DMS153 (cell line): Measurements from ENCODE around the gene SERINC2.
A peak's percentile ranks its signal among the peaks of the same experiment; 100 is the strongest.
"Not testable (repeated sequence)": the region's sequence is repeated elsewhere in the genome, so short reads cannot be mapped to it uniquely, and the experiment has no call there.

Experiments used
- DNase-seq: peaks from one replicate; lab custom pipeline; 2025; lab: John Stamatoyannopoulos, UW

SERINC2 gene

GRCh38 chr1:31471452-31472313, 58.7 kb downstream of the SERINC2 start:
- peak; percentile 96 for DNase-seq

- not testable (repeated sequence) for DNase-seq
These were observed 59.3 kb downstream of the SERINC2 start for GRCh38 chr1:31472314-31472651.

- DNase-seq: not testable (repeated sequence)
These were observed 59.7 kb downstream of the SERINC2 start for GRCh38 chr1:31472673-31473072.

- DNase-seq: not testable (repeated sequence)
These were observed 60.5 kb downstream of the SERINC2 start for GRCh38 chr1:31473508-31473907.

GRCh38 chr1:31474567-31474966, 61.6 kb downstream of the SERINC2 start:
- not testable (repeated sequence) for DNase-seq

- peak; percentile 91 for DNase-seq
These were observed 64.2 kb downstream of the SERINC2 start for GRCh38 chr1:31476891-31477846.

- DNase-seq: no peak
These were observed 65.2 kb downstream of the SERINC2 start for GRCh38 chr1:31478167-31478566.

GRCh38 chr1:31479811-31480210, 66.8 kb downstream of the SERINC2 start:
- DNase-seq: no peak

GRCh38 chr1:31480426-31480825, 67.4 kb downstream of the SERINC2 start:
- not testable (repeated sequence) for DNase-seq

GRCh38 chr1:31482482-31483011, 69.5 kb downstream of the SERINC2 start:
- DNase-seq: no peak

- peak; percentile 84 for DNase-seq
These were observed 70.3 kb downstream of the SERINC2 start for GRCh38 chr1:31483012-31483946.
